Activated T-helper 1 cell treated with Interleukin-2 at 50 U/mL for 16 hours (primary cell): ENCODE data around the gene GEN1.

Experiments
- DNase-seq: peaks from one replicate; pipeline ENCODE4 v3.0.0-alpha.2; 2020; ENCODE audit warnings: low read depth

GEN1 gene

GRCh38 chr2:17753803-17754663 is at the start of gene GEN1, which contains the start of gene SMC6:
Gene GEN1 (plus strand): TSS chr2:17754138. CDS start chr2:17759944, 5,806 bp downstream.
Gene SMC6 (minus strand): TSS chr2:17753810. CDS start chr2:17745946, 7,864 bp downstream.
- DNase-seq: peak; percentile 86

GRCh38 chr2:17706845-17707244 is 47.1 kb upstream of the GEN1 start:
- DNase-seq: no peak

- DNase-seq: no peak
Measured at GRCh38 chr2:17708501-17708900, 45.4 kb upstream of the GEN1 start.

GRCh38 chr2:17709897-17710296 is 44.0 kb upstream of the GEN1 start:
- DNase-seq: no peak

- no peak for DNase-seq
Measured at GRCh38 chr2:17710547-17711248, 43.2 kb upstream of the GEN1 start.

GRCh38 chr2:17713291-17713690 is 40.6 kb upstream of the GEN1 start:
- DNase-seq: no peak

- no peak for DNase-seq
Measured at GRCh38 chr2:17717666-17718065, 36.3 kb upstream of the GEN1 start.

GRCh38 chr2:17718689-17719088 is 35.2 kb upstream of the GEN1 start:
- no peak for DNase-seq

- DNase-seq: no peak
Measured at GRCh38 chr2:17719562-17720371, 34.2 kb upstream of the GEN1 start.

GRCh38 chr2:17728210-17728609 is 25.7 kb upstream of the GEN1 start:
- no peak for DNase-seq

GRCh38 chr2:17729880-17730279 is 24.1 kb upstream of the GEN1 start:
- DNase-seq: no peak

- DNase-seq: no peak
Measured at GRCh38 chr2:17733599-17733998, 20.3 kb upstream of the GEN1 start.

GRCh38 chr2:17735864-17736263 is 18.1 kb upstream of the GEN1 start:
- DNase-seq: no peak

GRCh38 chr2:17736989-17737388 is 16.9 kb upstream of the GEN1 start:
- DNase-seq: no peak

- no peak for DNase-seq
Measured at GRCh38 chr2:17740203-17740602, 13.7 kb upstream of the GEN1 start.

- DNase-seq: no peak
Measured at GRCh38 chr2:17747684-17748452, 6.1 kb upstream of the GEN1 start.

- DNase-seq: no peak
Measured at GRCh38 chr2:17748745-17749144, 5.2 kb upstream of the GEN1 start.

- no peak for DNase-seq
Measured at GRCh38 chr2:17749753-17750438, 4.0 kb upstream of the GEN1 start.

GRCh38 chr2:17752246-17752645 is 1.7 kb upstream of the GEN1 start:
- DNase-seq: no peak

- peak; percentile 34 for DNase-seq
Measured at GRCh38 chr2:17752892-17753802, 791 bp upstream of the GEN1 start.
